NCI-H774 (cell line): Measurements from ENCODE around the gene ADGRD1.
A peak's percentile ranks its signal among the peaks of the same experiment; 100 is the strongest.

Experiments
- DNase-seq: peaks from one replicate; lab custom pipeline; 2025; lab: John Stamatoyannopoulos, UW

Gene ADGRD1

DNA sequence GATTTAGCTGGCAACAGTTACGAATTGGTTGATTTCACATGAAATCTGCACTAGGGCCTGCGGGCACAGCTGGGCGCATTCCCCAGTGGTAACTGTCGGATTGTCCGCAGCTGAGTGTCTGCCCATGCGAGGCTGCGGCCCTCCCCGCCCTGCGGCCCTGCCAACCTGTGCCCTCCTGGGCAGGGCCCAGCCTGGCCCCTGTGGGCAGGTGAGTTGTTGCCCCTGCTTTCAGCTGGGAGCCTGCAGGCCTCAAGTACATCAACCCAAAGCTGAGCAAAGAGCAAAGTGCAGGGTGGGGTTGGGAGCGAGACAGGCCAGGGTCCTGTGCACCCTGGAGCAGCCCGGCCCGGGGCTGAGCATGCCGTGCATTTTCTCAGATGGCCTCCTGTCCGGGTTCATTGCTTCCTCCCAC lies 89.1 kb downstream of the ADGRD1 start:
- no peak for DNase-seq

- no peak for DNase-seq
Observed at GRCh38 chr12:131043401-131043871, 89.7 kb downstream of the ADGRD1 start.

DNA sequence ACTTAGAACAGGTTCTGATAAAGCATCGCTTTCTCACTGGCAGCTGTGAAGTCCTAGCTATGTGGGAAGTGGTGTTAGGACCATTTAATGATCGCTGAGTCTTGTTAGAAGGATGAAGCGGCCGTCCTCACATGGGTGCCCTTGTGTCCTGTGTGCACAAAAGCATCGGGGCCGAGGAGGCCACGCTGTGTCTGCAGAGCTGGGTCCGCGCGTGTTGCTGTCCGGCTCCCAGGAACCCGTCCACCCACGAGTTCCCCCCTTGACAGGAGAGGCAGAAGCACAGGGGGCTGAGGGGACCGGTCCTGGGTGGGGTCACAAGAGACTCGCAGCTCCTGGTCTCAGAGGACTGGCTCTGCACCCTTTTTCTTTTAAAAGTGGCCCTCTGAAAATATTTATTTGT lies 90.4 kb downstream of the ADGRD1 start:
- DNase-seq: no peak

GRCh38 chr12:131044760-131045381 lies 91.2 kb downstream of the ADGRD1 start:
- DNase-seq: peak; percentile 41

DNA sequence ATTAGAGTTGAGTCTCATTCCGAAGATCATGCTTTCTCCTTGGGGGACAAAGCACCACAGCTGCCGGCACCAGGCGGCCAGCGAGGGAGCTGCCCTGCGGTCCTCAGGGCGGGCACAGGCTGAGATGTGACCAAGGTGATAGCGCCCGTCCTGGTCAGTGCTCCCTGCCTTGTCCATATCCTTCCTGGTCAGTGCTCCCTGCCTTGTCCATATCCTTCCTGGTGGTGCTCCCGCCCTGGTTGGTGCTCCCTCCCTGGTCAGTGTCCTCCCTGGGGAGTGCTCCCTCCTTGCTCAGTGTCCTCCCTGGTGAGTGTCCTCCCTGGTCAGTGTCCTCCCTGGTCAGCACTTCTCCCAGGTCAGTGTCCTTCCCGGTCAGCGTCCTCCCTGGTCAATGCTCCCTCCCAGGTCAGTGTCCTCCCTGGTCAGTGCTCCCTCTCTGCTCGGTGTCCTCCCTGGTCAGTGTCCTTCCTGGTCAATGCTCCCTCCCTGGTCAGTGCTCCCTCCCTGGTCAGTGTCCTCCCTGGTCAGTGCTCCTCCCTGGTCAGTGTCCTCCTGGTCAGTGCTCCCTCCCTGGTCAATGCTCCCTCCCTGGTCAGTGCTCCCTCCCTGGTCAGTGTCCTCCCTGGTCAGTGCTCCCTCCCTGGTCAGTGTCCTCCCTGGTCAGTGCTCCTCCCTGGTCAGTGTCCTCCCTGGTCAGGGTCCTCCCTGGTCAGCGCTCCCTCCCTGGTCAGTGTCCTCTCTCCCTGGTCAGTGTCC lies 92.2 kb downstream of the ADGRD1 start:
- no peak for DNase-seq

DNA sequence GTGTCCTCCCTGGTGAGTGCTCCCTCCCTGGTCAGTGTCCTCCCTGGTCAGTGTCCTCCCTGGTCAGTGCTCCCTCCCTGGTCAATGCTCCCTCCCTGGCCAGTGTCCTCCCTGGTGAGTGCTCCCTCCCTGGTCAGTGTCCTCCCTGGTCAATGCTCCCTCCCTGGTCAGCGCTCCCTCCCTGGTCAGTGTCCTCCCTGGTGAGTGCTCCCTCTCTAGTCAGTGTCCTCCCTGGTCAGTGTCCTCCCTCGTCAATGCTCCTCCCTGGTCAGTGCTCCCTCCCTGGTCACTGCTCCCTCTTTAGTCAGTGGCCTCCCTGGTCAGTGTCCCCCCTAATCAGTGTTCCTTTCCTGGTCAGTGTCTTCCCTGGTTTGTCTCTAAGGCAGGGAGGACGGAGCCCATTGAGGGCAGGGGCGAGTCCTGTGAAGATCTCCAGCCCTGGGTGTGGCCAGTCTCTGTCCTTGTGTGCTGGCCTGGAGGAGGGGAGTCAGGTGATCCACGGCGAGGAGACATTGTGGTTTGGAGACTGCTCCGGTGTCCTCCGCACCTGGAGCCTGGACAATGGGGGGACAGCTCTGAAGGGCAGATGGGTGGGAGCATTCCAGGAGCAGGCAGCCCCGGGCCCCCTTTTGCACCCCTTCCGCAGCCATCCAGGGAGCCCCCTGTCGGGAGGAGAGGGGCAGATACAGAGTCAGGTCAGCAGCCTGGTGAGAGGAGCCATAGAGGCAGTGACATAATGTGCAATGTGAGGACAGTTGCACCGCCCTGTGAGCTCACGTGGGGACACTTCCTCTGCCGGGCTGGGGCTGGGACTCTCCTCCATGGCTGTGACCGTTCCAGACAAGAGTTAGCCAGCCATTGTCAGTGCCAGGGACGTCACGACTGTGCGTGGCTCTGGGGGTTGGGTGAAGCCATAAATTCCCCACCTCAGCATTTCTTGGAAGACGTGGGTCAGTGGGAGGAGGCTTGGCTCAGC lies 93.4 kb downstream of the ADGRD1 start:
- no peak for DNase-seq

DNA sequence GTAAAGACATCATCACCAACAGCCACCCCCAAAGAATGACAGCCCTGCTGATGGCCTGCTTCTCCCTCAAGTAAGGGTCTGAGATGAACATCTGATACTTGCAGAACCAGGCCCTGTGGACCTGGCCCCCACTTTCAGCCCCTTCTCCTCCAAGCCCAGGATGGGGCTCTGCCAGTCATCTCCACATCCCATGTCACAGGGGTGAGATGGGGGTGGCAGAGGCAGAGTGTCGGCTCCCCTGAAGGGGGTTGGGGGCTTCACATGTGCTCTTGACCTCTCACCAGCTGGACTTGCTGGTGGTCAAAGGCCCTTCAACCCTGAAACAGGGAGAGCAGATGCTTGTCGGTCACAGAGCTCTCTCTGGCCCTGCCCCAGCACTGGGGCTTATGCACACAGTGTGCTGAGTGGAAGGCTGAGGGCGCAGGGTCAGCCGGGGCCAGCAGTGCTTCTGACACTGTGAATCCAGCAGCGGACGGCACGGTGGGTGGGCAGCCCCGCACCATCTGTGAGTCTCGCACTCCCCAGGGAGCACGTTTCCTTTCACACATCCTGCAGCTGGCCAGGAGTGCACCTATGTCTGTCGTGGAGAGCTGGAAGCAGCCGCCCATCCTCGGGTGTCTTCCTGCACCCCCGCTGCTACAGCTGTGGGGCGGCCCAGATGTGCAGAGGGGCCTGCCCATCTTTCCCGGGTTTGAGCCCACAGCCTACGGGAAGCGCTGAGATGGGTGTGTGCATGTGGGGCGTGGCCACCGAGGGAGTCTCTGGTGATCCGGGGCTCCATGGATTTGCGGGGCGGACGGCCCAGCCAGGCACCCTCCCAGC lies 94.3 kb downstream of the ADGRD1 start:
- DNase-seq: no peak

DNA sequence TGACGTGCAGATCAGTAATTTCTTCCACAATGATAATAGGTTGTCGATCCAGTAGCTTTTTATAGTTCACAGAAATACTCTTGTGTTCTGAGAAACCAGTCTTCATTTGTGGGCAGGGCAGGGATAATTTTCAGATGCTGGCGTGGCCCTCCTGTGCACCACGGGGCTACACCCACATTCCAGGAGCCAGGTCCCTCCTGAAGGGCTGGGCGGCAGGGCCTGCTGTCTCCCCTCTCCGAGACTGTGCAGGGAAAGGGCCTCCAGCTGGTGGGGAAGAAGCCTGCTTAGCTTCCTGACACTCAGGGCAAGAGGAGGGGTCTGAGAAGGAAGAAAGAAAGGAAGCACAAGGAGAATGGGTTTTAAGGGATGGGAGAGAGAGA lies 94.9 kb downstream of the ADGRD1 start:
- DNase-seq: no peak

DNA sequence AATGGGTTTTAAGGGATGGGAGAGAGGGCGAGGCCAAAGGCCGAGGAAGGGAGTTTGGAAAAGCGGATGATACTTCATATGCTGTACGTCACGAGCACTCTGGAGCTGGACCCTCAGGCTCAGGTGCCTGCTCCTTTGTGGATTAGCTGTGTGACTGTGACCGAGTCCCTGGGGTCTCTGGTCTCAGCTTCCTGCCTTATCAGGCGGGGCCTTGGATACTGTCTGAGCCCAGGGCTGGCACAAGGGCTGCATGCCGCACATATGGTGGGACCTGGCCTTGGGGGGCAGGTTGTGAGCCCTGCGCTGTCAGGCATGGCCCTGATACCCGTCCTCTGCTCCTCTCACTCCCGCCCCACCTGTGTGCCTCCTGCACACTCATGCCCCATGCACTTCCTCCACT lies 95.3 kb downstream of the ADGRD1 start:
- DNase-seq: no peak

GRCh38 chr12:131049549-131050339 lies 96.0 kb downstream of the ADGRD1 start:
- no peak for DNase-seq

GRCh38 chr12:131050463-131051154 lies 96.9 kb downstream of the ADGRD1 start:
- no peak for DNase-seq

DNA sequence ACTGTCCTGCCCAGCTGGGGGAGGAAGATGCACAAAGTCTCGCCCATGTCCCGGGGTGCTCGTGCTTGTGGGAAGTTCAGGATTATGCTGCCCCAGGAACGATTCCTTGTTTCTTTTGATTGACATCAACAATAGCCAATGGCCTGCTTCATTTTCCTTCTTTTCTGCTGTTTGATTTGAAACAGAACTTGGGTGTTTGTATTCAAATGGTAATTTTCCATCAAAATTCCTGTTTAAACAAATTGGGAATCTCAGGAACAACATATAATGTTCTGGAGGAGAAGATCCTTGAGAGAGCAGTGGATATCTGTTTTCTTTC lies 97.4 kb downstream of the ADGRD1 start:
- no peak for DNase-seq

GRCh38 chr12:131052063-131052781 lies 98.5 kb downstream of the ADGRD1 start:
- no peak for DNase-seq

DNA sequence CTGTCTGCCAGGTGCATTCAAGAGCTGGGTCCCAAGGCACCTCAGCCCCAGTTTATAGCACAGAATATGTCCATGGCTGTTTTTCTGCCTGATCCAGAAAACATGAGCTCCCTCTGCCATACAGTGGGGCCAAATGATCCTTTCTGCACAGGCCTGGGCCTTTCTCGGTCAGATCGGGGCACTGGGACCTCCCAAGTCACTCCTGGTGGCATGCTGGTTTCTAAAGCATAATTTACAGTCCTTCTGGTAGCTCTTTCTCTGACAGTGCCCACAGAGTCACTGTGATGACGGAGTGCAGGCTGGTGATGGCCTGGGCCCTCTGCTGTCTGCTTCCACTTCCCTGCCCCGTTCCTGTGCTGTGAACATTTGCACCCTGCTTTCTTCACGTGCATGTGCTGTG lies 99.2 kb downstream of the ADGRD1 start:
- no peak for DNase-seq

DNA sequence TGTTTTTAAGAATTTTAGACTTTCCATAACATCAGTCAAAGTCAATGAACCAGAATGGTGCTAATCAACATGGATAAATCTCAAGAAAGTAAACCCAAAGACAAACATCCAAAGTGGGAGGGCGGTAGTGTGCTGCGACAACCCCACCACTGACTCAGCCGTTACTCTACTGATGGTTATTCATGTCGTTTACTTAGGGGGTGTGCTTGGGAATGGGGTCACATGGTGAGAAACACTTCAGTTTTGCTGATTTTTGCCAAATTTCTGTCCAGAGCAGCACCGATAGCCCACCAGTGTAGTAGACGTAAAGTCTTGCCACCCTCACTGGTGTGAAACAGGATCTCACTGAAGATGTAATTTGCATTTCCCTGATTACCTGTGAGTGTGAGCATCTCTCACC lies 99.9 kb downstream of the ADGRD1 start:
- no peak for DNase-seq

DNA sequence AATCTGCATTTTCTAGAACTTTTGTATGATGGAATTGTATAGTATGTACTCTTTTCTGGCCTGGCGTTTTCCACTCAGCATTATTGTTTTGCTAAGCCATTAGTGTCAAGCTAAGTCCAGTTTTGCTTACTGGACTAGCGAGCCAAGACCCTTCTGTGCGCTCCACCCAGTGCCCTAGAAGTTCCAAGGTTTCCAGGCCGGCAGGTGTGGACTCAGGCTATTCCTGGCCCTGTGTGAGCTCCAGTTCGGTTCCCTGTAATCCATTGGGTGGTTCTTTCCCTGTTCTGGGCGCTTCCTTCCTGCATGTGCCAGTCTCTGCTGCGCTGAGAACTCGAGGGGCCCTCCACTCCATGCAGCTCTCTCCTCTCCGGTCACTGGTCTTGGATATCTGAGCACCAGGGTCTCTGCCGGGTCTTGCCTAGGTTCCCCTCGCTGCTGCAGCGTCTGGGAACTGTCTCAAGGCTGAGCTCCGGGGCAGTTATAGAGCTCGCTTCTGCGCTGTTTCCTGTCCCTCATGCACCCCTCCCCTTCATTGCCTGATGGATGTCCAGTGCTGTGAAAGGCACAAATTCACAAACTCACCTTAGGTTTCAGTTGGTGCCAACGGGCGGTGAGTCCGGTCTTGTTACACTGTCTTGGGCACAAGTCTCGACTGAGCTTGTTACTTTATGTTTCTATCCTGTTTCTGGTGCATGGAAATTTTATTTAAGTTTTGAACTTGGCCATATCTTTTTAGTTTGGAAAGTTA lies 100.8 kb downstream of the ADGRD1 start:
- no peak for DNase-seq

DNA sequence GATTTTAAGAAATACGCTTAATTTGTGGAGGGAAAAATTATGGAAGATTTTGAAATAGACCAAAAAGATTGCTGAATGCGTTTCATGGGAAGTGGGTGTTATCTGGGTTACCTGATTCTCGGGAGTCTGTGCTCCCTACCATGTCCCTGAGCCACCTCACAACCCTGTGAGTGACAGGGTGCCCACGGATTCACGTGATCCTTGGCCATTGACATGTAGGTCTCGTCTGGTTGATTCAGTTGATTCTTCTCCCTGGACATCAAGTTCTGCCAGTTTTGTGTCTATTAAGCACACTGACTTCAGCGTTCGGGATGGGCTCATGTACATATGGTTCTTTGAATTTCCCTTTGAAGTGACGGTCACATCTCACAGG lies 101.4 kb downstream of the ADGRD1 start:
- DNase-seq: no peak

GRCh38 chr12:131055596-131056233 lies 102.0 kb downstream of the ADGRD1 start:
- DNase-seq: no peak

DNA sequence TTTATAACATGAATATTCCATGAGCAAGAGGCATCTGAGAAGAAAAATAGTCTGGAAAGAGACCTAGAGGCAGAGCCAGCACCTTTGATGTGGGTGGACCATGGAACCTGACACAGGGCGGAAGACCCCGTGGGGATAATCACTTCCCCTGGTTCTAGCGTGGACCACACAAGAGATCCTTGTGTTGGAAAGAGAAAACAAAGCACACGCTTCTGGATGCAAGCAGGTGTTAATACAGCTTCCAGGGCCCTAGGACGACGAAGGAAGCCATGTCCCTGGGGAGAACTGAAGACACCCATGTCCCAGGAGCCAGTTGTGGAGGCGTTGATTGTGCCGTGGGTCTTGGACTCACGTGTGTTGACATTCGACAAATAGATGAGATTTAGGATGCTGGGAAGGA lies 102.9 kb downstream of the ADGRD1 start:
- no peak for DNase-seq
